H9 (cell line): ENCODE results near the gene MOSMO. TPM values are rescaled to one million over a fixed set of nuclear protein-coding genes. Genes with fewer than 3 reads are reported as not detected.
"Not testable (repeated sequence)": the region's sequence is repeated elsewhere in the genome, so short reads cannot be mapped to it uniquely, and the experiment has no call there.

Source experiments
- DNase-seq: peaks from one replicate; pipeline ENCODE4 v3.0.0-alpha.2; 2017
- H2AFZ ChIP-seq: one replicate; pipeline ENCODE4 v1.6.1; 2013; ENCODE audit warnings: mild to moderate bottlenecking, low read length, control low read depth, moderate library complexity
- H2AK5ac ChIP-seq: 2 replicates; pipeline ENCODE4 v1.6.1; 2013; ENCODE audit warnings: low read length, control low read depth, mixed read lengths; ENCODE audit not compliant: insufficient read length
- H2BK120ac ChIP-seq: one replicate; pipeline ENCODE4 v1.6.1; 2013; ENCODE audit warnings: low read depth, mild to moderate bottlenecking, low read length, control low read depth, inconsistent platforms; ENCODE audit not compliant: poor library complexity, severe bottlenecking
- H2BK12ac ChIP-seq: 2 replicates; pipeline ENCODE4 v1.6.1; 2013; ENCODE audit warnings: low read length, control low read depth, mixed read lengths, low read depth; ENCODE audit not compliant: insufficient read length
- H2BK15ac ChIP-seq: 2 replicates; pipeline ENCODE4 v1.6.1; 2013; ENCODE audit warnings: low read depth, low read length, control low read depth
- H2BK20ac ChIP-seq: one replicate; pipeline ENCODE4 v1.6.1; 2013; ENCODE audit warnings: low read depth, mild to moderate bottlenecking, low read length, control low read depth, inconsistent platforms; ENCODE audit not compliant: poor library complexity, severe bottlenecking
- H2BK5ac ChIP-seq: 2 replicates; pipeline ENCODE4 v1.6.1; 2013; ENCODE audit warnings: low read length, control low read depth, mixed read lengths; ENCODE audit not compliant: insufficient read length
- H3K14ac ChIP-seq: 2 replicates; pipeline ENCODE4 v1.6.1; 2013; ENCODE audit warnings: low read length, control low read depth; ENCODE audit not compliant: insufficient read depth
- H3K18ac ChIP-seq: 2 replicates; pipeline ENCODE4 v1.6.1; 2013; ENCODE audit warnings: low read depth, mild to moderate bottlenecking, mixed read lengths, low read length, control low read depth; ENCODE audit not compliant: insufficient read length
- H3K23ac ChIP-seq: 2 replicates; pipeline ENCODE4 v1.6.1; 2013; ENCODE audit warnings: low read length, control low read depth, mixed read lengths, low read depth; ENCODE audit not compliant: insufficient read length
- H3K23me2 ChIP-seq: 2 replicates; pipeline ENCODE4 v1.6.1; 2013; ENCODE audit warnings: low read depth, mild to moderate bottlenecking, mixed read lengths, low read length, control low read depth; ENCODE audit not compliant: insufficient read length, poor library complexity, severe bottlenecking
- H3K27ac ChIP-seq: 2 replicates; pipeline ENCODE4 v1.5.1; 2013; ENCODE audit warnings: low read length, control low read depth, mixed read lengths, low read depth; ENCODE audit not compliant: insufficient read length
- H3K27me3 ChIP-seq: 2 replicates; pipeline ENCODE4 v1.6.1; 2013; ENCODE audit warnings: low read length, control low read depth, inconsistent platforms; ENCODE audit not compliant: insufficient read depth
- H3K4ac ChIP-seq: 2 replicates; pipeline ENCODE4 v1.6.1; 2013; ENCODE audit warnings: low read depth, mild to moderate bottlenecking, control low read depth, inconsistent platforms, low read length, moderate library complexity
- H3K4me1 ChIP-seq: 2 replicates; pipeline ENCODE4 v1.6.1; 2013; ENCODE audit warnings: low read length, control low read depth, inconsistent platforms; ENCODE audit not compliant: insufficient read depth
- H3K4me2 ChIP-seq: 2 replicates; pipeline ENCODE4 v1.6.1; 2013; ENCODE audit warnings: low read length, control low read depth, mixed read lengths; ENCODE audit not compliant: insufficient read length, insufficient read depth
- H3K56ac ChIP-seq: 2 replicates; pipeline ENCODE4 v1.6.1; 2013; ENCODE audit warnings: low read depth, mild to moderate bottlenecking, mixed read lengths, low read length, control low read depth; ENCODE audit not compliant: insufficient read length
- H3K79me1 ChIP-seq: 2 replicates; pipeline ENCODE4 v1.6.1; 2013; ENCODE audit warnings: low read depth, mild to moderate bottlenecking, moderate library complexity, low read length, control low read depth, inconsistent platforms; ENCODE audit not compliant: insufficient read depth, poor library complexity, severe bottlenecking
- H3K79me2 ChIP-seq: 2 replicates; pipeline ENCODE4 v1.6.1; 2013; ENCODE audit warnings: low read length, control low read depth, inconsistent platforms; ENCODE audit not compliant: insufficient read depth
- H3K9ac ChIP-seq: 2 replicates; pipeline ENCODE4 v1.6.1; 2013; ENCODE audit warnings: low read length, control low read depth, mixed read lengths; ENCODE audit not compliant: insufficient read length; ENCODE audit errors: extremely low read depth
- H3K9me3 ChIP-seq: one replicate; pipeline ENCODE4 v1.6.1; 2013; ENCODE audit warnings: low read depth, low read length, inconsistent platforms; ENCODE audit not compliant: control insufficient read depth
- H3T11ph ChIP-seq: one replicate; pipeline ENCODE4 v1.6.1; 2013; ENCODE audit warnings: mild to moderate bottlenecking, low read length, control low read depth, inconsistent platforms
- H4K20me1 ChIP-seq: one replicate; pipeline ENCODE4 v1.6.1; 2013; ENCODE audit not compliant: control insufficient read depth, insufficient read length, insufficient read depth
- H4K5ac ChIP-seq: 2 replicates; pipeline ENCODE4 v1.6.1; 2013; ENCODE audit warnings: low read depth, mild to moderate bottlenecking, mixed read lengths, low read length, control low read depth; ENCODE audit not compliant: insufficient read length
- H4K8ac ChIP-seq: replicated peaks from 2 replicates; pipeline ENCODE4 v1.6.1; 2013; ENCODE audit warnings: low read length, control low read depth, mixed read lengths, low read depth; ENCODE audit not compliant: insufficient read length
- H4K91ac ChIP-seq: 2 replicates; pipeline ENCODE4 v1.6.1; 2013; ENCODE audit warnings: low read depth, mild to moderate bottlenecking, moderate library complexity, mixed read lengths, low read length, control low read depth; ENCODE audit not compliant: insufficient read length
- H3K27ac Mint-ChIP-seq, 3 experiments: 2 replicates in 2 of 3; 3 replicates in 1 of 3; pipeline ENCODE4 v1.8.0; 2020 to 2021; ENCODE audit warnings: mixed read lengths in 3 of 3, mild to moderate bottlenecking in 1 of 3, moderate library complexity in 1 of 3
- H3K27me3 Mint-ChIP-seq: 2 replicates; pipeline ENCODE4 v1.8.0; 2021; ENCODE audit warnings: low read depth, mild to moderate bottlenecking, moderate library complexity, mixed read lengths
- H3K36me3 Mint-ChIP-seq, 3 experiments: 2 replicates in 2 of 3; 3 replicates in 1 of 3; pipeline ENCODE4 v1.8.0; 2020 to 2021; ENCODE audit warnings: low read depth in 3 of 3, mixed read lengths in 3 of 3; ENCODE audit not compliant: insufficient read depth in 1 of 3
- H3K4me1 Mint-ChIP-seq, 2 experiments: 2 replicates each; pipeline ENCODE4 v1.8.0; 2020; ENCODE audit warnings: mixed read lengths in 2 of 2
- H3K4me3 Mint-ChIP-seq, 2 experiments: 2 replicates in 1 of 2; 3 replicates in 1 of 2; pipeline ENCODE4 v1.8.0; 2020 to 2021; ENCODE audit warnings: mild to moderate bottlenecking in 2 of 2, mixed read lengths in 2 of 2, moderate library complexity in 1 of 2
- H3K9me3 Mint-ChIP-seq, 2 experiments: 2 replicates in 1 of 2; 3 replicates in 1 of 2; pipeline ENCODE4 v1.8.0; 2020; ENCODE audit warnings: mild to moderate bottlenecking in 2 of 2, mixed read lengths in 2 of 2, moderate library complexity in 1 of 2
- WGBS: extraction: QIAGEN DNeasy Blood & Tissue Kit; methylation state at CpG from one replicate; pipeline ENCODE4 v1.1.7; 2013; ENCODE audit warnings: missing lambda C conversion rate, low lambda C conversion rate, mixed read lengths; ENCODE audit not compliant: insufficient read length; ENCODE audit errors: extremely low coverage; 5-methylcytosine and 5-hydroxymethylcytosine counted together
- total RNA-seq: library from RNA; stranded (reverse); gene quantifications from 2 replicates; pipeline ENCODE4 v1.2.1, GENCODE V29; 2021
- TF ChIP-seq, protein P1 (sequence below): fragments of 200-600 bp; sonication (generic); conservative IDR thresholded peaks from 3 replicates; pipeline ENCODE4 v1.8.0; 2021; ENCODE audit warnings: antibody characterized with exemption, mild to moderate bottlenecking

The MOSMO gene
- total RNA-seq, 1 experiment from 2014 or later = 13.5 TPM

DNA sequence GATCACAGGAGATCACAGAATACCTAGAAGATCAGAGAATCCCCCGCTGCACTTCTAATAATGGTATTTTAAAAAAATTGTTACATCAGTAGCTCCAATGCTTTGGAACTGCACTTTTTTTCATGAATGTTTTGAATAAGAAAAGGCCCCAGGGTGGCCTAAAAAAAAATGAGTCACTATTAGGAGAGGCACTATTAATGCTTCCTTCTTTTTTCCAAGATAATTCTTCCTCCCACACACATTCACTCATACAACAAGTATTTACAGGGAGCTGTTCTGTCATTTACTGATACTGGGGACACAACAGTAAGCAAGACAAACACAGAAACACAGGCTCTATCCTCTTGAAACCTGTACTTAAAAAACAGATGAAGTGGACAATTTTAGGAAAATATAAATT lies 6.3 kb upstream of the MOSMO start:
- Histone ChIP-seq H2BK15ac (no peak overlapping the region), H3K4me2 (peak overlapping the region; percentile 40), H2AK5ac (no peak overlapping the region), H3K4me1 (no peaks in the 10 kb centered on the region), H3T11ph (no peak overlapping the region), H3K56ac (no peak overlapping the region), H3K4ac (no peak overlapping the region), H4K5ac (no peak overlapping the region), H3K79me1 (no peaks in the 10 kb centered on the region), H3K27me3 (no peaks in the 10 kb centered on the region; the same call in 1 of the 2 replicates), H3K18ac (no peak overlapping the region), H2BK20ac (no peak overlapping the region), H3K27ac (no peak overlapping the region), H3K9me3 (no peaks in the 10 kb centered on the region), H3K23me2 (peaks cover 3% of the 10 kb centered on the region), H2BK12ac (no peak overlapping the region), H4K8ac (no peak overlapping the region), H3K79me2 (no peaks in the 10 kb centered on the region), H2BK5ac (no peak overlapping the region), H3K14ac (no peak overlapping the region), H3K23ac (no peak overlapping the region), H4K20me1 (no peaks in the 10 kb centered on the region), H3K9ac (no peak overlapping the region), H4K91ac (no peak overlapping the region), H2BK120ac (no peak overlapping the region), H2AFZ (no peak overlapping the region)
- Mint-ChIP-seq H3K27ac (no peak overlapping the region), H3K27me3 (peaks cover 18% of the 10 kb centered on the region), H3K4me1 (peaks cover 3 to 4% of the 10 kb centered on the region in 2 experiments), H3K9me3 (no peaks in the 10 kb centered on the region), H3K36me3 (no peaks in the 10 kb centered on the region), H3K4me3 (no peak overlapping the region; a peak in 1 of 5 replicates)
- DNase-seq = no peak
- WGBS = no CpG with 5 or more reads among the region's 1 CpG
- TF ChIP-seq, protein P1, sequence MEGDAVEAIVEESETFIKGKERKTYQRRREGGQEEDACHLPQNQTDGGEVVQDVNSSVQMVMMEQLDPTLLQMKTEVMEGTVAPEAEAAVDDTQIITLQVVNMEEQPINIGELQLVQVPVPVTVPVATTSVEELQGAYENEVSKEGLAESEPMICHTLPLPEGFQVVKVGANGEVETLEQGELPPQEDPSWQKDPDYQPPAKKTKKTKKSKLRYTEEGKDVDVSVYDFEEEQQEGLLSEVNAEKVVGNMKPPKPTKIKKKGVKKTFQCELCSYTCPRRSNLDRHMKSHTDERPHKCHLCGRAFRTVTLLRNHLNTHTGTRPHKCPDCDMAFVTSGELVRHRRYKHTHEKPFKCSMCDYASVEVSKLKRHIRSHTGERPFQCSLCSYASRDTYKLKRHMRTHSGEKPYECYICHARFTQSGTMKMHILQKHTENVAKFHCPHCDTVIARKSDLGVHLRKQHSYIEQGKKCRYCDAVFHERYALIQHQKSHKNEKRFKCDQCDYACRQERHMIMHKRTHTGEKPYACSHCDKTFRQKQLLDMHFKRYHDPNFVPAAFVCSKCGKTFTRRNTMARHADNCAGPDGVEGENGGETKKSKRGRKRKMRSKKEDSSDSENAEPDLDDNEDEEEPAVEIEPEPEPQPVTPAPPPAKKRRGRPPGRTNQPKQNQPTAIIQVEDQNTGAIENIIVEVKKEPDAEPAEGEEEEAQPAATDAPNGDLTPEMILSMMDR = no peak

GRCh38 chr16:22002047-22002446 lies 5.9 kb upstream of the MOSMO start:
- not testable (repeated sequence) for H2BK12ac ChIP-seq, H3K27ac Mint-ChIP-seq, H3K36me3 Mint-ChIP-seq, H3K18ac ChIP-seq, H3K4me3 Mint-ChIP-seq, H4K20me1 ChIP-seq, H2BK20ac ChIP-seq, H3K9ac ChIP-seq, H3K4me2 ChIP-seq, DNase-seq, H3K4me1 Mint-ChIP-seq, H2AFZ ChIP-seq, H3K23ac ChIP-seq, H3K14ac ChIP-seq, H3K79me2 ChIP-seq, H3K27ac ChIP-seq, H3K27me3 ChIP-seq, H2BK5ac ChIP-seq, H2AK5ac ChIP-seq, H2BK15ac ChIP-seq, H3K9me3 Mint-ChIP-seq, H3K79me1 ChIP-seq, H4K91ac ChIP-seq, H3K4me1 ChIP-seq, H3K56ac ChIP-seq, H2BK120ac ChIP-seq, H3T11ph ChIP-seq, H3K9me3 ChIP-seq, H3K4ac ChIP-seq, H3K23me2 ChIP-seq, H4K5ac ChIP-seq, H4K8ac ChIP-seq
- H3K27me3 Mint-ChIP-seq = peaks cover 21% of the 10 kb centered on the region
- no CpG with 5 or more reads among the region's 1 CpG for WGBS
